Cardiac muscle cell (in vitro differentiated cells and primary cell): ENCODE results near the gene SFXN2. TPM values are rescaled to one million over a fixed set of nuclear protein-coding genes. Genes with fewer than 3 reads are reported as not detected.
A peak's percentile ranks its signal among the peaks of the same experiment; 100 is the strongest.

Experiments used
- DNase-seq, 2 donors: peaks; one replicate each; pipeline versions ENCODE4 v3.0.0 to v3.0.0-alpha.2; 2010 to 2017; ENCODE audit warnings: low read depth in 1 of 2, low spot score in 1 of 2
- H3K27ac ChIP-seq: fragments of 200-600 bp; sonication (generic); 2 replicates; pipeline ENCODE4 v1.5.1; 2016
- H3K27me3 ChIP-seq: fragments of 200-600 bp; sonication (generic); 2 replicates; pipeline ENCODE4 v1.6.0; 2016; ENCODE audit warnings: control low read depth
- H3K36me3 ChIP-seq: fragments of 200-600 bp; sonication (generic); 2 replicates; pipeline ENCODE4 v1.5.1; 2016; ENCODE audit warnings: control low read depth
- H3K4me1 ChIP-seq: fragments of 200-600 bp; sonication (generic); 2 replicates; pipeline ENCODE4 v1.8.1; 2017; ENCODE audit warnings: low read depth, mild to moderate bottlenecking, mixed run types
- H3K4me3 ChIP-seq: fragments of 200-600 bp; sonication (generic); 2 replicates; pipeline ENCODE4 v1.5.1; 2016; ENCODE audit warnings: mild to moderate bottlenecking
- H3K9me3 ChIP-seq: fragments of 200-600 bp; sonication (generic); 2 replicates; pipeline ENCODE4 v1.5.1; 2017; ENCODE audit warnings: low read depth, mild to moderate bottlenecking, control low read depth
- polyA plus RNA-seq: library from polyadenylated mRNA; unstranded; fragments of >200 nt; fragmentation: Nextera tagmentation; extraction: Ambion mirVana; gene quantifications from 2 replicates; pipeline ENCODE4 v1.2.1, GENCODE V29; 2016
- total RNA-seq: library from RNA; depleted of rRNA; stranded (reverse); fragments of >200 nt; gene quantifications from 2 replicates; pipeline ENCODE4 v1.2.3, GENCODE V29; 2016
- TF ChIP-seq, protein P1 (sequence below): IDR thresholded peaks from 2 replicates; pipeline ENCODE4 v1.5.1; 2012; ENCODE audit warnings: low read depth, mild to moderate bottlenecking, low read length

Gene SFXN2
- total and polyA plus RNA-seq, 2 experiments from 2014 or later = 14.2 to 18.6 TPM

DNA sequence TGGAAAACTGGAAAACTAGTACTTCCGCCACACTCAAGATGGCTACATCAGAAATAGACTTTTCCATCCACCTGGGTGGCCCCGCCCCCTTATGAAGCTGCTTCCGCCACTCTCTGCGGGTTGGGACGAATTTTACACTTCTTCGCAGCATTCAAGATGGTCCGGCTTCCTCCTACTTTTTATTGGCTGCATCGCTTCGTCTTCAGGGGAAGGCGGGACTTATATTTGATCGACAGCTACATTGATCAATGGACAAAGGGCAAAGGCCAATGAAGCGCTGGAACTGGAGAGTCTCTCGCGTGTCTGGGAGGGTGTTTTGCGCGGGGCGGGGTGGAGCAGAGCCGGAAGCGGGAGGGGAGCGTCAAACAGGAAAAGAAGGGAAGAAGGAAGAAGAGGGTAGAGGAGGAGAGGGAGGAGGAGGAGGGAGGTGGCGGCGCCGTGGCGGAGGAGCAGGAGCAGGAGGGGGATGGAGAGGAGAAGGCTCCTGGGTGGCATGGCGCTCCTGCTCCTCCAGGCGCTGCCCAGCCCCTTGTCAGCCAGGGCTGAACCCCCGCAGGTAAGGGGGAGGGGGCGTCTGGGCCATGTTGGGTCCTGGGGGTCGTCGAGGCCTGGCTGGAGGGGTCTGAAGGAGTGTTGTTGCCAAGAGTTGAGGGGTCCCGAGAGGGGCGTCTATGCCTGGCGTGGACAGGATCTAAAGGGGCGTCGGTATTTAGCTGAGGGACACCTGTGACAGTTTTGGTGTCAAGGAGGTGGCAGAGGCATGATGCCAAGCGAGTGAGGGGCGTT lies 29.3 kb downstream of the SFXN2 start, which contains the start of gene WBP1L:
TSS of gene WBP1L (plus strand) at position 361 of the 786 bp plus-strand sequence. CDS start at position 467, 106 bp downstream.
- no peaks in the 10 kb centered on the region for H3K27me3 ChIP-seq
- H3K9me3 ChIP-seq = no peaks in the 10 kb centered on the region
- H3K27ac ChIP-seq = no peak within 1 kb of the TSS
- H3K36me3 ChIP-seq = no peaks in the 10 kb centered on the region
- DNase-seq = peak; percentile 98 to 99
- H3K4me1 ChIP-seq = peaks cover 3% of the 10 kb centered on the region
- H3K4me3 ChIP-seq = peak within 1 kb of the TSS; percentile 69
- TF ChIP-seq, protein P1, sequence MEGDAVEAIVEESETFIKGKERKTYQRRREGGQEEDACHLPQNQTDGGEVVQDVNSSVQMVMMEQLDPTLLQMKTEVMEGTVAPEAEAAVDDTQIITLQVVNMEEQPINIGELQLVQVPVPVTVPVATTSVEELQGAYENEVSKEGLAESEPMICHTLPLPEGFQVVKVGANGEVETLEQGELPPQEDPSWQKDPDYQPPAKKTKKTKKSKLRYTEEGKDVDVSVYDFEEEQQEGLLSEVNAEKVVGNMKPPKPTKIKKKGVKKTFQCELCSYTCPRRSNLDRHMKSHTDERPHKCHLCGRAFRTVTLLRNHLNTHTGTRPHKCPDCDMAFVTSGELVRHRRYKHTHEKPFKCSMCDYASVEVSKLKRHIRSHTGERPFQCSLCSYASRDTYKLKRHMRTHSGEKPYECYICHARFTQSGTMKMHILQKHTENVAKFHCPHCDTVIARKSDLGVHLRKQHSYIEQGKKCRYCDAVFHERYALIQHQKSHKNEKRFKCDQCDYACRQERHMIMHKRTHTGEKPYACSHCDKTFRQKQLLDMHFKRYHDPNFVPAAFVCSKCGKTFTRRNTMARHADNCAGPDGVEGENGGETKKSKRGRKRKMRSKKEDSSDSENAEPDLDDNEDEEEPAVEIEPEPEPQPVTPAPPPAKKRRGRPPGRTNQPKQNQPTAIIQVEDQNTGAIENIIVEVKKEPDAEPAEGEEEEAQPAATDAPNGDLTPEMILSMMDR = no peak

DNA sequence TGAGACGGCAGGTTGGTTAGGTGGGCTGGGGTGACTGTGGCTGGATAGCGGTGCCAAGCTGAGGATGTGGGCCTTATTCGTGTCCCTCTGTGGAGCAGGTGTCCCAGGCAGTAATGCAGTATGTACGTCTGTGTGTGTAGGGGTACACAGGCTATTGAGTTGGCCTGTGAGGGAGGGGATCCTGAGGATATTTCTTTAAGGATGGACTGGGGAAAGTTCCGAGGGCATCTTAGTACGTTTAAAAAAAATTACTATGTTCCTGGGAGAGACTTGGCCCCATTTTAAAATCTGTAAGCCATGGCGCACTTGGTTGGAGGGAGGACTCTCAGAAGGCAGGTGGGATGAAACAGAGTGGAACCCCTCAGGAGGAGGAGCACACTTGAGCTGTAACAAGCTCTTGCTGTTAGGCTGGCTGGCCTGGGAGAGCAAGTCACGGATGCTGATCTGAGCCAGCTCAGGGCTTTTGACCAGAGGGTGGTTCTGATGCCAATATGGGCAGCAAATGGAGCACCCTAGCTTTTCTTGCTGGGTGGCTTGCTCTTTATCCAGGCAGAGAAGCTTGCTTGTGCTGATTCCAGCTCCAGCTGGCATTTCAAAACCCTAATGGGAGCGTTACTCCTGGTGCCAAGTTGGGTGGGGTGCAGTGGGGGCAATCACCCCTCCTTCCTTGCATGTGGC lies 30.1 kb downstream of the SFXN2 start:
- no peak for DNase-seq
- peaks cover 3% of the 10 kb centered on the region for H3K4me1 ChIP-seq
- peak overlapping the region; percentile 69 for H3K4me3 ChIP-seq
- no peaks in the 10 kb centered on the region for H3K9me3 ChIP-seq
- TF ChIP-seq, protein P1 = no peak
- no peaks in the 10 kb centered on the region for H3K27me3 ChIP-seq
- no peak overlapping the region for H3K27ac ChIP-seq
- H3K36me3 ChIP-seq = no peaks in the 10 kb centered on the region

- H3K27me3 ChIP-seq = no peaks in the 10 kb centered on the region
- H3K4me3 ChIP-seq = peak overlapping the region; percentile 69
- TF ChIP-seq, protein P1 = no peak
- H3K9me3 ChIP-seq = no peaks in the 10 kb centered on the region
- H3K27ac ChIP-seq = no peak overlapping the region
- peaks cover 3% of the 10 kb centered on the region for H3K4me1 ChIP-seq
- no peaks in the 10 kb centered on the region for H3K36me3 ChIP-seq
- no peak for DNase-seq
These were observed 30.7 kb downstream of the SFXN2 start for GRCh38 chr10:102745157-102745556.

- Histone ChIP-seq H3K9me3 (no peaks in the 10 kb centered on the region), H3K4me3 (no peak overlapping the region), H3K36me3 (no peaks in the 10 kb centered on the region), H3K4me1 (no peaks in the 10 kb centered on the region), H3K27ac (peak overlapping the region; percentile 53), H3K27me3 (no peaks in the 10 kb centered on the region)
- TF ChIP-seq, protein P1 = no peak
- peak in 1 of 2 donors; percentile 84 for DNase-seq
These were observed 38.0 kb downstream of the SFXN2 start for GRCh38 chr10:102752266-102752930.

DNA sequence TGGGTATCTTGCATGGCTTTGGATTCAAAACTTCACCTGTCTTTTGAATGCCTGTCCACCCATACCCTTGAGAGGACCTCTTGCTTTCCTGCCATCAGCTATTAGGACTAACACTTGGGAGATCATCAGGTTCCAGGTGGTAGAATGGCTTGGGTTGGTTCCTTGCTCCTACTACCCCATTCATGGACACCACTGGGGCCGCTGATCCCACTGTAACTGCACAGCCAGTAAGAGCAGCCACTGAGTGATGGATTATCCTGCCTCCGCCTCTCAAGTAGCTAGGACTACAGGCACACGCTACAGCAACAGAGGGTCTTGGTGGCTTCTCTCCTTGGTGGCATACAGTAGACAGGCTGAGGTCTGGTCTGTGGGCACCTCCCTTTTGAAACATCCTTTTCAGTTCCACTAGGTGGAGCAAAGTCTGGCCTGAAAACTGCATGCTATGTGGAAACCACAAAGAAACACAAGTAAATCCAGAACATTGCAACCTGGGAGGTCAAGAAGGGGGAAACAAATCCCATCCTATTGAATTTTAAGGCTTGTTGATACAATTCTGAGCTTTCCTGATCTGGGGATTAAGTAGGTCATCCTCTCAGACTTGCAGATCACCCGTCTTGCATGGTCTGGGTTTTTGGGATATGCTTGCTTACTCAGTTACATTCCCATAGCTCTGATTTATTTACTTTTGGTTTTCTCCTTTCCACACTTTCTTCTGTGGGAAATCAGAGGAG lies 38.7 kb downstream of the SFXN2 start:
- Histone ChIP-seq H3K27ac (peak overlapping the region; percentile 53), H3K9me3 (no peaks in the 10 kb centered on the region), H3K4me3 (no peak overlapping the region), H3K27me3 (no peaks in the 10 kb centered on the region), H3K4me1 (peaks cover under 1% of the 10 kb centered on the region), H3K36me3 (no peaks in the 10 kb centered on the region)
- DNase-seq = peak; percentile 41 to 81
- TF ChIP-seq, protein P1 = peak; percentile 71
